ENCODE results near the gene CEACAM19.

CEACAM19 gene

GRCh38 chr19:44722131-44723121, 51.1 kb downstream of the CEACAM19 start:
- DNase-seq (ENCODE audit: low read depth in 2 of 2): peak in 1 of 2 donors; percentile 17

GRCh38 chr19:44723299-44723951, 52.1 kb downstream of the CEACAM19 start:
- no peak for DNase-seq (ENCODE audit: low read depth in 2 of 2)

DNA sequence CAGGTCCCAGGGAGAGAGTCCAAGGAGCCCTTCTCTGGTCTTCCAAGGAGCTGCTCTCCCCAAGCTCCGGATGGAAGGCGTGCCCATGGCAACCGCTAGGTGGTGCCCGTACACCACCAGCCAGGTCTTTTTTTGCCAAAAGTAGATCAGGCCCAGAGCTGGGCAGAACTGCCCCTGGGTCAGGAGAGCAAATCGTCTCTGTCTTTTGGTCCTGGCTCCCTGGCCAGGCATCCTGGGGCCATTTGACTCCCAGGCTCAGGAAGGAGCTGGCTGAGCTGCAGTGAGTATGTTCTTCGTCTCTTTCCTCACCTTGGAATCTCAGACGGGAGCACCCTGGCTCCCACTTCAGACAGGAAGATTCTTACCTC, 52.7 kb downstream of the CEACAM19 start:
- peak; percentile 62 to 66 for DNase-seq (ENCODE audit: low read depth in 2 of 2)

GRCh38 chr19:44725251-44725650, 54.0 kb downstream of the CEACAM19 start:
- no peak for DNase-seq (ENCODE audit: low read depth in 2 of 2)

- no peak for DNase-seq (ENCODE audit: low read depth in 2 of 2)
These were observed 54.4 kb downstream of the CEACAM19 start for GRCh38 chr19:44725684-44726083.

- no peak for DNase-seq (ENCODE audit: low read depth in 2 of 2)
These were observed 55.2 kb downstream of the CEACAM19 start for GRCh38 chr19:44726465-44726864.

DNA sequence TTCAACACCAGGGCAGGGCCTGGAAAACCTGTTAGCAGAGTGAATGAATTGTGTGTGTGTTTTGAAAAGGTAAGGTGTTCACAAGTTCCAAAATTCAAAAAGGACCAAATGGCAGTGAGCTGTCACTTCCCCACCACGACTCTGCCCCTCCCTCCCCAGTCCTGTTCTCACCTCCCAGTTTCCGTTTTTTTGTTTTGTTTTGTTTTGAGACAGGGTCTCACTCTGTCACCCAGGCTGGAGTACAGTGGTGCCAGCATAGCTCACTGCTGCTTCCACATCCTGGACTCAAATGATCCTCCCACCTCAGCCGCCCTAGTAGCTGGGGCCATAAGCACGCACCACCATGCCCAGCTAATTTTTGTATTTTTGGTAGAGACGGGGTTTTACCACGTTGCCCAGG, 56.9 kb downstream of the CEACAM19 start:
- DNase-seq (ENCODE audit: low read depth in 2 of 2): no peak

GRCh38 chr19:44729516-44730033, 58.3 kb downstream of the CEACAM19 start:
- no peak for DNase-seq (ENCODE audit: low read depth in 2 of 2)

DNA sequence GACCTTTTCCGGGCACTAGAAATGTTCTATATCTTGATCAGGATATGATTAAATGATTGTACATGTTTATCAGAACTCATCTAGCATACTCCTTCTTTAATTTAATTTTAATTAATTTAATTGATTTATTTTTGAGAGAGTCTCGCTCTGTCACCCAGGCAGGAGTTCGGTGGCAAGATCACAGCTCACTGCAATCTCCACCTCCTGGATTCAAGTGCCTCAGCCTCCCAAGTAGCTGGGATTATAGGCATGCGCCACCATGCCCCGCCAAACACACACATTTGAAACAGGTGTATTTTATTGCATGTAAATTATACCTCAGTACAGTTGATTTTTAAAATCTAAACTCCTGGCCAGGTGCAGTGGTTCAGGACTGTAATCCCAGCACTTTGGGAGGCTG, 59.8 kb downstream of the CEACAM19 start:
- no peak for DNase-seq (ENCODE audit: low read depth in 2 of 2)

- DNase-seq (ENCODE audit: low read depth in 2 of 2): no peak
These were observed 60.3 kb downstream of the CEACAM19 start for GRCh38 chr19:44731622-44732021.

DNA sequence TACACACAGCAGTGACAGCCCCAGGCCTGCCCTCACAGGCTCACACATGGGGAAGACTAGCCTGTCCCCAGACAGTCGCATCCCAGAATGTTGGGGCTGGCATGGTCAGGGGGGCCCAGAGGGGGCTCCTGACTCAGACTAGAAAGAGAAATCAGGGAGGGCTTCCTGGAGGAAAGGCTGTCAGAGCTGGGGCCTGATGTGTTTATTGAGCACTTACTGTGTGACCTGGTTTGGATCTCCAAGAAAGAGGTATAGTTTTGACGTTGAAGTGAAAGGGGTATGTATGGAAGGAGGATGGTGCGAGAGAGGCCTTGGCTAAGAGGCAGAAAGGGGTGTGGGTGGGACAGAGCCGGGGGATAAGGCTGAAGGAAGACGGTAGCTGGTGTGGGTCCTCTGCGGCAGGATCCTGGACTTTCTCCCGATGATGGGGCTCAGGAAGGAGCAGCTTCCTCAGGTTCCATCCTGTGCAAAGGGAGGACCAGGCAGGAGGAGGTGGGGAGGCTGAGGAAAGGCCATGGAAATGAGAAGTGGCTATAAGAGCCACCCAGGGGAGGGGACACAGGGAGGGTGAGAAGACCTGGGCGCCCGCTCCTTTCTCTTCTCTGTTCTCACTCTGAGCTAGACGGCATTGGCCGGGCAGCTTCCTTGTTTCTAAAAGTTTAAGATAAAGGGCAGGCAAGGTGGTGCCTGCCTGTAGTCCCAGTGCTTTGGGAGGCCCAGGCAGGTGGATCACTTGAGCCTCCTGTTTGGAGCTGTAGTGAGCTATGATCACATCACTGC, 61.1 kb downstream of the CEACAM19 start:
- DNase-seq (ENCODE audit: low read depth in 2 of 2): no peak
